IPS DF 19.7 (cell line): ENCODE measurements around the gene NR2E1.

ENCODE experiments used
- DNase-seq: peaks from one replicate; pipeline ENCODE4 v3.0.0-alpha.2; 2013; ENCODE audit warnings: low read depth, low spot score

The NR2E1 gene

GRCh38 chr6:108165714-108166663 is at the start of gene NR2E1:
NR2E1 (plus strand) TSS chr6:108166022; CDS start chr6:108166766, 744 bp downstream.
- no peak for DNase-seq

GRCh38 chr6:108116546-108117426 is 49.0 kb upstream of the NR2E1 start:
- no peak for DNase-seq

- no peak for DNase-seq
These were observed 48.1 kb upstream of the NR2E1 start for GRCh38 chr6:108117427-108118358.

GRCh38 chr6:108118359-108118724 is 47.5 kb upstream of the NR2E1 start:
- DNase-seq, result no peak

GRCh38 chr6:108118810-108119768 is 46.7 kb upstream of the NR2E1 start:
- DNase-seq, result no peak

GRCh38 chr6:108119769-108120141 is 46.1 kb upstream of the NR2E1 start:
- DNase-seq, result no peak

- DNase-seq, result no peak
These were observed 45.5 kb upstream of the NR2E1 start for GRCh38 chr6:108120311-108120710.

GRCh38 chr6:108121612-108122011 is 44.2 kb upstream of the NR2E1 start:
- DNase-seq, result no peak

- DNase-seq, result no peak
These were observed 42.3 kb upstream of the NR2E1 start for GRCh38 chr6:108123481-108123929.

GRCh38 chr6:108123946-108124345 is 41.9 kb upstream of the NR2E1 start:
- no peak for DNase-seq

- DNase-seq, result no peak
These were observed 38.8 kb upstream of the NR2E1 start for GRCh38 chr6:108127056-108127455.

- DNase-seq, result no peak
These were observed 38.0 kb upstream of the NR2E1 start for GRCh38 chr6:108127826-108128225.

- DNase-seq, result no peak
These were observed 35.6 kb upstream of the NR2E1 start for GRCh38 chr6:108130262-108130661.

- no peak for DNase-seq
These were observed 33.0 kb upstream of the NR2E1 start for GRCh38 chr6:108132863-108133262.

GRCh38 chr6:108133594-108134179 is 32.1 kb upstream of the NR2E1 start:
- no peak for DNase-seq

GRCh38 chr6:108134213-108134970 is 31.4 kb upstream of the NR2E1 start:
- no peak for DNase-seq

- no peak for DNase-seq
These were observed 23.6 kb upstream of the NR2E1 start for GRCh38 chr6:108142240-108142639.

GRCh38 chr6:108145639-108146038 is 20.2 kb upstream of the NR2E1 start:
- no peak for DNase-seq

- DNase-seq, result no peak
These were observed 13.4 kb upstream of the NR2E1 start for GRCh38 chr6:108152446-108152845.
